ENCODE data around the gene TSPAN6.
A peak's percentile ranks its signal among the peaks of the same experiment; 100 is the strongest.

The TSPAN6 gene

DNA sequence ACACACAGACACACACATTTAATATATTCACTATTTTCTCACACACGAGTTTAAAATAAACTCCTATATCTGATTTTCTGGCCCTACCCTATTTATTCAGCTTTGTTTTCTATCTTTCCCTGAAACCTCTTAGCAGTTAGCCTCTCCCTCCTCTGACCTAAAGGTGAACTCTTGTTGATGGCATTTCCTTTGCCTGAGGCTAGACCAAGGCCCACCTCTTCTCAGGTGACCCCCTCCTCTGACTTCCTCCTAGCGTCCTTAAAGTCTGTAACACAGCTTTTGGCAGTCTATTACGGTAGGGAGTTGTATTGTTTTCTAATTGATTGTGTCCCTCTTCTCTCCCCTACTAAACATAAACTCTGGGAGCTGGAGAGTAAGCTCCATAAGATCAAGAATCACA, 5.7 kb upstream of the TSPAN6 start:
- no peak overlapping the region for H3K4me3 ChIP-seq (ENCODE audit: low read length)
- TF ChIP-seq, protein P1, sequence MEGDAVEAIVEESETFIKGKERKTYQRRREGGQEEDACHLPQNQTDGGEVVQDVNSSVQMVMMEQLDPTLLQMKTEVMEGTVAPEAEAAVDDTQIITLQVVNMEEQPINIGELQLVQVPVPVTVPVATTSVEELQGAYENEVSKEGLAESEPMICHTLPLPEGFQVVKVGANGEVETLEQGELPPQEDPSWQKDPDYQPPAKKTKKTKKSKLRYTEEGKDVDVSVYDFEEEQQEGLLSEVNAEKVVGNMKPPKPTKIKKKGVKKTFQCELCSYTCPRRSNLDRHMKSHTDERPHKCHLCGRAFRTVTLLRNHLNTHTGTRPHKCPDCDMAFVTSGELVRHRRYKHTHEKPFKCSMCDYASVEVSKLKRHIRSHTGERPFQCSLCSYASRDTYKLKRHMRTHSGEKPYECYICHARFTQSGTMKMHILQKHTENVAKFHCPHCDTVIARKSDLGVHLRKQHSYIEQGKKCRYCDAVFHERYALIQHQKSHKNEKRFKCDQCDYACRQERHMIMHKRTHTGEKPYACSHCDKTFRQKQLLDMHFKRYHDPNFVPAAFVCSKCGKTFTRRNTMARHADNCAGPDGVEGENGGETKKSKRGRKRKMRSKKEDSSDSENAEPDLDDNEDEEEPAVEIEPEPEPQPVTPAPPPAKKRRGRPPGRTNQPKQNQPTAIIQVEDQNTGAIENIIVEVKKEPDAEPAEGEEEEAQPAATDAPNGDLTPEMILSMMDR (conservative IDR thresholded peaks at IDR 0.05; ENCODE audit: low read length), result no peak
- no peak for DNase-seq (ENCODE audit: low read depth)

DNA sequence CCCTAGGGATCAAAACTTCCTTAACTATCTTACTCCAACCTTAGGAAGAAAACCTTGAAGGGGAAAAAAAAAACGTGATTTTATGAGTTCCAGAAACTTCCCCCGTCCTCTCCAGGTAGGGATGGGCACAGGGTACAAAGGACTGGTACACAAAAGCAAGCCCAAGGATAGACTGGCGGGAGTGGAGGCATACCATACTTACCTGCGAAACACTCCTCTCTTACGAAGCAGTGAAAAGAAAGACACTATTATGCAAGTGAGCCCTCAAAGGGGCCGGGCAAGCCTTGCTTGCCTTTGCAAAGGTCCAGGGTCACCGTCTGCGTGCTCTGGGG, 651 bp downstream of the TSPAN6 start:
- no peak for DNase-seq (ENCODE audit: low read depth)
- H3K4me3 ChIP-seq (ENCODE audit: low read length), result peak overlapping the region; percentile 68
- TF ChIP-seq, protein P1 (conservative IDR thresholded peaks at IDR 0.05; ENCODE audit: low read length), result no peak

GRCh38 chrX:100635040-100635439, 1.6 kb downstream of the TSPAN6 start:
- H3K4me3 ChIP-seq (ENCODE audit: low read length), result no peak overlapping the region
- TF ChIP-seq, protein P1 (conservative IDR thresholded peaks at IDR 0.05; ENCODE audit: low read length), result no peak
- no peak for DNase-seq (ENCODE audit: low read depth)

DNA sequence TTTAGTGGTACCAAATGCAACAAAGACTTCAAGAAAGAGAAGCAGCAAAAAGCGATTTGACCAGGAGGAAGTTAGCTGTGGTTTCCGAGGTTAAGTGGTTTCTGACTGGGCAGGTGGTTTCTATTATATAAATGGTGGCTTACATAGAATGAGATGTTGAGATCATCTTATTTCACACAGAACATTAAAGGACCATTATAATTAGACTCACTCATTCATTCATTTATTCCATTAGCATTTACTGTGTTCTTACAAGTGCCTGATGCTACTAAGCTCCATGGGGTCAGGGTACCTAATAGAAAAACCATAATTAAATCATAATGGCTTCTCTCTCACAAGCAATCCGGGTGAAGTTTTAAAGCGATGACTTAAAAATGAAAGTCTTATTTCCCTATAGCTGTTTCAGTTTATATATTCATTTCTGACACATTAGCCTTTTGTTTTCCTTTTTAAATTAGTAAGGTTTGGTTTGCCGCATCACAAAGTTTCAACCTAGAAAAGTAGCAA, 10.6 kb downstream of the TSPAN6 start:
- TF ChIP-seq, protein P1 (conservative IDR thresholded peaks at IDR 0.05; ENCODE audit: low read length), result no peak
- H3K4me3 ChIP-seq (ENCODE audit: low read length), result no peak overlapping the region
- peak; percentile 47 for DNase-seq (ENCODE audit: low read depth)

GRCh38 chrX:100623001-100623400, 13.6 kb downstream of the TSPAN6 start:
- no peak overlapping the region for H3K4me3 ChIP-seq (ENCODE audit: low read length)
- TF ChIP-seq, protein P1 (conservative IDR thresholded peaks at IDR 0.05; ENCODE audit: low read length), result no peak
- DNase-seq (ENCODE audit: low read depth), result no peak

GRCh38 chrX:100615005-100615404, 21.6 kb downstream of the TSPAN6 start:
- TF ChIP-seq, protein P1 (conservative IDR thresholded peaks at IDR 0.05; ENCODE audit: low read length), result peak; percentile 73
- no peak overlapping the region for H3K4me3 ChIP-seq (ENCODE audit: low read length)
- peak; percentile 72 for DNase-seq (ENCODE audit: low read depth)

DNA sequence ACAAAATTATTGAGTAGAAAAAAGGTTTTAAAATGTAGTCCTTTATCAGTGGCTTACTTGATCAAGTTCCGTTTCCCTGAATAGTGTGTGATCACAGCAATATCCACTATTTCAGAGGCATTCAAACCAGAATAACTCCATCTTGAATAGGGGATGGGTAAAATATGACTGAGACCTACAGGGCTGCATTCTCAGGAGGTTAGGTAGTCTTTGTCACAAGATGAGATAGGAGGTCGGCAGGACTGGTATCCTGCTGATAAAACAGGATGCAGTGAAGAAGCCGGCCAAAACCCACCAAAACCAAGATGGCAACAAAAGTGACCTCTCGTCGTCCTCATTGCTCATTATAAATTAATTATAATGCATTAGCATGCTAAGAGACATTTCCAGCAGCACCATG, 24.7 kb downstream of the TSPAN6 start:
- DNase-seq (ENCODE audit: low read depth), result no peak
- TF ChIP-seq, protein P1 (conservative IDR thresholded peaks at IDR 0.05; ENCODE audit: low read length), result no peak
- H3K4me3 ChIP-seq (ENCODE audit: low read length), result no peak overlapping the region

Data from AG10803 (cell line).